Suppressor macrophage treated with lipopolysaccharide for 4 hours (primary cell): ENCODE results near the gene GNG11.

Source experiments
- DNase-seq: peaks from one replicate; pipeline ENCODE4 v3.0.0-alpha.2; 2020

GNG11 gene

GRCh38 chr7:93949423-93949822, 27.9 kb downstream of the GNG11 start:
- no peak for DNase-seq

GRCh38 chr7:93955304-93955703, 33.8 kb downstream of the GNG11 start:
- DNase-seq = no peak

GRCh38 chr7:93957767-93958166, 36.2 kb downstream of the GNG11 start:
- no peak for DNase-seq

GRCh38 chr7:93958216-93958615, 36.7 kb downstream of the GNG11 start:
- DNase-seq = no peak

GRCh38 chr7:93958651-93959050, 37.1 kb downstream of the GNG11 start:
- DNase-seq = no peak

GRCh38 chr7:93960986-93961385, 39.5 kb downstream of the GNG11 start:
- DNase-seq = no peak

GRCh38 chr7:93964262-93964661, 42.7 kb downstream of the GNG11 start:
- no peak for DNase-seq

- no peak for DNase-seq
Observed at GRCh38 chr7:93964813-93965212, 43.3 kb downstream of the GNG11 start.

- no peak for DNase-seq
Observed at GRCh38 chr7:93968911-93969620, 47.5 kb downstream of the GNG11 start.

GRCh38 chr7:93972029-93972725, 50.6 kb downstream of the GNG11 start:
- no peak for DNase-seq

- DNase-seq = no peak
Observed at GRCh38 chr7:93973134-93973533, 51.6 kb downstream of the GNG11 start.

GRCh38 chr7:93977211-93977950, 55.8 kb downstream of the GNG11 start:
- DNase-seq = no peak
